Fibroblast of the conjunctiva (primary cell): ENCODE data around the gene SNRPA1.

Experiments used
- DNase-seq: peaks from one replicate; pipeline ENCODE4 v3.0.0-alpha.2; 2010; ENCODE audit warnings: low read depth

Gene SNRPA1

GRCh38 chr15:101318839-101319238 is 23.8 kb upstream of the SNRPA1 start:
- no peak for DNase-seq

DNA sequence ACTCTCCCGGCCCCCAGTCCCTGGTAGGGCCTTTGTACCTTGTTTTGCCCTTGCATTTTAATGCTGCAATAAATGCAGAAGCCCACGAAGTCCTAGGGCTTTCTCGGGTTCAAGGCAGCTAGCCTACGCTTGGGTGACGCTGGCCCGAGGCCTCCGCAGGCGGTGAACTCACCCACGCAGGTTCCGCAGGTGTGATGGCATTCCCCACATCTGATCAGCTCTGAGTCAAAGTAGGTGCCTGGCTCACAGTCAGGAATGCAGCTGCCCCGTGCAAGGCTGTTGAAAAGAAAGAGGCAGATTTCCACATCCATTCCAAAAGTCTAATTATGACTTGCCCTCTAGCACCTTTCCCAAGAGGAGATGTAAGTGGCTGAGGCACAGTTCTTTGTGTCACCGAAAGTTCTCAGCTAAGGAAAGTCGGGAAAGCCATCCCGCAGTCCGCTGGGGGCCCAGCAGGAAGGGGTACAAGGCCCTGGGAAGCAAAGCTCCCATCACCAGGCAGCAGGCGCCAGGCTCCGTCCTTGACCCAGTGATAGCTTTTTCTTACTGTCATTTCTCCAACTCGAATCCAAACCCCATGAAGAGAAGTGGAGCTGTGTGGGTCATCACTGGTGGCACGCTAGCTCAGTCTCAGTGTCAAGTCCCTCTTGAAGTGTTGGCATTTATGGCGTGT is 23.2 kb upstream of the SNRPA1 start:
- DNase-seq, result no peak

DNA sequence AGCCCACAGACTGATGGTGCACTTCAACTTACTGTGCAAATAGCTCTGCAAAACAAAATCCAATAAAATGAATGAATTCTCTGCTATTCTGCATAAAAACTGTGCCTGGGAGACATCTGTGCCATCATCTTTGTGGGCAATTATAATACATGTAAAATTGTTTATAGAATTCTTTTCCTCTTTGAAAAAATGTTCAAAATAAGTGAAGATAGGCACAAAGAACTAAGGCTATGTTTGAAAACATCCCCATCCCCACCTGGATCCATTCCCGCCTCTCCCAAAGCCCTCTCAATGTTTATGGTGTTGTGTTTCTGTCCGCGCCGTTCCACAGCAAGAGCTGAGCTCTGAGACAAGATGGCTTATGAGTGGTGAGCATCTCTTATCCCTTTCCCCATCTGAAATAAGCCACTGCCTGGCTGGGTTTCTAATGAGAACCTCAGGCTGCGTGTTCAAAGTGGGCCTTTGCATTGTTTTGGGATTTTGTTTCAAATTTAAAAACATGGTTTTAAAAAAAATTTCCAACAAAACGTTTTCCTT is 22.4 kb upstream of the SNRPA1 start:
- no peak for DNase-seq

- DNase-seq, result no peak
These were observed 21.5 kb upstream of the SNRPA1 start for GRCh38 chr15:101316529-101316928.

- no peak for DNase-seq
These were observed 20.7 kb upstream of the SNRPA1 start for GRCh38 chr15:101315736-101316135.

DNA sequence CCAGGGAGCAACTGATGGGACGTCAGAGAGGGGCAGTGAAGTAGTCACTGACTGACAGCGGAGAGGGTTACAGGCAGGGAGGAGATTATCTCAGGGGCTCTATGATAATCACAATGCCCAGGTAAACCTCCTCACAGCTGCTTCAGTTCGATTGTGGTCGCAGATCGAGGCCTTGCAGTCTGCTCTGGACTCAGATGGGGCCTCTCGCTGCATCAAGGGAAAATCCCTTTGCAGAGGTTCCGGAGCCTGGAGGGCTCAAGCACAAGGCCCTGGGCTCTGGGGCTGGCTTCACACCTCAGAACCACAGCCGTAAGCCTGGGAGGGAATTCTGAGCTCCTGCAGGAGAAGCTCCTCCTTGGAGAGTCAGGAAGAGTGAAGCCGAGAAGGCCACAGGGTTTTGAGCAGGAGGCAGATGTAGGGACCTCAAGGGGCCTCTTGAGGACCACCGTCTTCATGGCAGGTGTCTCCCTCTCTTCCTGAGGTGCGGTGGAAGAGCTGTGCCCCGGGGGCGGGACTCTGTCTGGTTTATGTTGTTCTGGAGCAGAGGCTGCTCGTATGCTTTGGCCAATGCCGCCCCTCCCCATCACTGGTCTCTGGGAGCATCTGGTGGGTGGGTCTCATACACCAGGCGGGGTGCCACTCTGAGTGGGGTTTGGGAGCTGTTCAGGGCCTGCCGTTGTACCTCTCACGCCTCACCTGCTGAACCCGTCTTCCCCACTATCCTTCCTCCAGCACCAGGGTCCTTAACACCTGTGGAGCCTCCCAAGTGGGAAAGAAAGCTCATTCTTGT is 19.5 kb upstream of the SNRPA1 start:
- no peak for DNase-seq

- DNase-seq, result no peak
These were observed 18.2 kb upstream of the SNRPA1 start for GRCh38 chr15:101313041-101313761.

GRCh38 chr15:101310508-101310907 is 15.5 kb upstream of the SNRPA1 start:
- no peak for DNase-seq

GRCh38 chr15:101310161-101310480 is 15.1 kb upstream of the SNRPA1 start:
- no peak for DNase-seq

DNA sequence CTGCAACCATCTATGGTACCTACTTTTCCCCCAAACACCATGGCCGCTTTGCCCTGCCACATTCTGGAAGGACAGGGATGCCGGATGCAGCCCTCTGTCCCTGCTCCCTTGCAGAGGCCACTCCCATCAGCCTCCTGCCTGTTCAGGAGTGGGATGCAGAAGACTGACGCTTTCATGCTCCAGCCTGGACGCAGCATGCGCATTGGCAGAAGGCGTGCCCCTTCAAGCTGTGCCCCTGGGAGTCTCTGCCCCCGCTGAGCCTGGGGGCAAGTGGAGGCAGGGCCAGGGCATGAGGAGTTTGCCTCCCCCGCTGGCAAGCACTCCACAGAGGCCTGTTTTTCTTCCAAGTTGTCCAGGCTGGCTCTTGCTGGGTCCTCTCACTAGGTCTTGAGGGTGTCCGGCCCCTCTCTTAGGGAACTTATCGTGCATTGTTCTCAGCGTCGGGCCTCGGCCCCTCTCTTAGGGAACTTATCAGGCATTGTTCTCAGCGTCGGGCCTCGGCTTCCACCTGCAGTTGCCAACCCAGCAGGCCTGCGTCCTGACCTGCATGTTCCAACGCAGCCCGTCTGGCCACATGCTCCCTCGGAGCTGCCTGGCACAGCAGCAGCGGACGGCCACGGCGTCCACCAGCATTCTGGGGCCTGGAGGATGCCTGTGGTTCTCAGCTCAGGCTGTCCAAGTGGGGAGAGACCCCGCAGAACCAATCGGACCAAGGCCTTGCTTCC is 14.6 kb upstream of the SNRPA1 start:
- no peak for DNase-seq

GRCh38 chr15:101308604-101309435 is 13.8 kb upstream of the SNRPA1 start:
- no peak for DNase-seq

DNA sequence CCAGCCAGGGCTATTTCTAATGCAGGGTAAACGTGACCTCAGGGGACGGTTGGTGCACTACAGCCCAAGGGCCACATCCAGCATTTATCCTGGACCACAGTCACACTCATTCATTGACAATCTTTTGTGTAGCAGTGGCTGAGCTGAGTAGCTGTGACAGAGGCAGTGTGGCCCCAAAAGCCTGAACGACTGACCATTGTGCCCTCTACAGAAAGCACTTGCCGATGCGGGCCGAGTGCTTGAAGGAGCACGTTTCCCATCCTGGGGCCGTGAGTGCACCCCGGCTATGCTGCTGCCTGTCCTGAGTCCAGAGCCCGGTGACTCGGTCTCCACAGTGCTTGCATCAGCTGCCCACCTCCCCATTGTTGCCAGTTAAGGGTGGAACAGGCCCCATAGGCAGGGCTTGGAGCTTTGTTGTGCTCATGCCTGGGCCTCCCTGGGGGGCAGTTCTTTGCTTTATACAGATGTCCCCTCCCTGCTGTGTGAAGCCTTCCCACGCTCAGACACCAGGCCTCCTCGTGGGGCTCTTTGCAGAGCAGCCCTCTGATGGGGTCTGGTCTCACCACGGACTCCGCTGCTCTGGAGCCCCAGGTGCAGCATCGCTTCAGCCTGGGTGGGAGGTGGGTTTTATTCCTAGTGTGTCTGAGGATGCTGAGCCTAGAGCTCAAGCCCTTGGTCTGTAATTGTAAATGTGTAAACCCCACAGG is 13.0 kb upstream of the SNRPA1 start:
- DNase-seq, result no peak

DNA sequence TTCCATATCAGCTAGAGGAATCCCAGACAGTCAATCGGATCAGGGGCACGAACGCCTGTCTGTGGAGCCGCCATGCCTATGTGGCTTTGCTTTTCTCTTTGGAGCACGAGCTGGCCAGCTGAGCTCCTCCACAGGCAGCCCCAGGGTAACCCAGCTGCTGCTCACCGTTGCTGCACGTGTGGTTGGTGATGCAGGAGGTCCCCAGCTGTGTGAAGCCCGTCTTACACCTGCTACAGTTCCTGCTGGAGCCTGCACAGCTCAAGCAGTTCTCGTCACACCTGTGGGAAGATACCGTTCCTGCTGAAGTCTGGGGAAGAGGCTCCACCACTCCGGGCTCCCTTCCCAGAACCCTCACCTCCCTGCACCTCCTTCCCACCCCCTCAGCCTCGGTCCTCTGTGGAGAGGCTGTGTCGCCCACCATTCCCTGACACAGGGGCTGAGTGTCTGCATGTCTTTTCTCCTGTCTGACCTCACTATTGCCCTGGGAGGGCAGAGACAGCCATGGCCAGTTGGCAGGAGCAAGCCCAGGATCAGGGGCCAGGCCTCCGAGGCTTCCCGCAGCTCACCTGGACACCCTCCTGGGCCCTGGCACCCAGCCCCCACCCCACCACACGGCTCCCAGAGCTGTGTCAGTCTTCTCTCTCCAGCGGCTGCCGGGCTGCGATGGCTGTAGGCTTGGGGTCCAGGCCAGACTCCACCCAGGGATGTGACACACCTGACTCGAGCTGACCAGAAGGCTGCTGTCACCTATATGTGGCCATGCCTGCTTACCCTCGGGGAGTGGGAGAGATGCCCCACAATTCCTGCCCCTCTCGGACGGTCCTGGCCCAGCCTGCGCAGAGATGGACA is 12.2 kb upstream of the SNRPA1 start:
- no peak for DNase-seq

GRCh38 chr15:101306341-101307047 is 11.4 kb upstream of the SNRPA1 start:
- no peak for DNase-seq

DNA sequence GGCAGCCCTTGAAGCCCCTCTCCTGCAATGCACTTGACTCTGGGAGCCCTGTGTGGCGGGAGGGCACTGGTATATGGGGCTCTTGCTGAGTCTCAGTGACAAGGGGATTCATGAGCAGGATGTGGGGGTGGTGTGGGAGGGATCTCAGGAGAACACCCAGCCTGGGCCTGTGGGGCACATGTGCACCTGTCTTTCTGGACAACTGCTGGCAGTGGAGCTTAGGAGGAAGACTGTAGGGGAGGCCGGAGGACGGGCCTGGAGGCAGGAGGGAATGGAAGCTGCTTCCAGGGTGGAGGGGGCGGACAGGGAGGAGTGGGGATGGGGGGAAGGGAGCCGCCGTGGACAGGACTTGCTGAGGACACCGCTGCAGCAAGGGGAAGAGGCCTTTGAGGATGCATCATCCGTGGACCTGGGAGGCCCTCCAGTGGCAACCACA is 10.8 kb upstream of the SNRPA1 start:
- DNase-seq, result no peak

GRCh38 chr15:101303408-101303807 is 8.4 kb upstream of the SNRPA1 start:
- no peak for DNase-seq

GRCh38 chr15:101296418-101297405 is 1.7 kb upstream of the SNRPA1 start:
- peak; percentile 32 for DNase-seq
